ENCODE measurements around the gene SPTLC2.

DNA sequence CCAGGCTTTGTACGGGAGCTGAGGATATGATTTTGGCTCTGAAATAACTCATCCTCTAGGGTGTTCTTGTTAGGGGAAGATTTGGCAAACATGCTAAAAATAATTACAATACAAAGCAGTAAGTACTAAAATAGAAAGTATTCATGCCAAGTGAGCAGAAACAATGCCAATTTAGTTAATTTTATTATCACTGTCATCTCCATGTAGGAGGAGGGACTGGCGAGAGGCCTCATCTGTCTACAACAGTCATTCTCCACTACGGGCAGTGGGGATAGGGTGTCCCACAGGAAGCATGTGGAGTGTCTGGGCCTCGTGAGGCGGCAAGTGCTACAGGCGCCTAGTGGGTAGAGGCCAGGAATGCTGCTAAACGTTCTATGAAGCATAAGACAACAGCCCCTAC lies 121.1 kb downstream of the SPTLC2 start:
- no peak for TF ChIP-seq EZH2phosphoT487 (IDR thresholded peaks at IDR 0.05; ENCODE audit: low read depth, severe bottlenecking, unreplicated experiment)
- TF ChIP-seq, protein P1, sequence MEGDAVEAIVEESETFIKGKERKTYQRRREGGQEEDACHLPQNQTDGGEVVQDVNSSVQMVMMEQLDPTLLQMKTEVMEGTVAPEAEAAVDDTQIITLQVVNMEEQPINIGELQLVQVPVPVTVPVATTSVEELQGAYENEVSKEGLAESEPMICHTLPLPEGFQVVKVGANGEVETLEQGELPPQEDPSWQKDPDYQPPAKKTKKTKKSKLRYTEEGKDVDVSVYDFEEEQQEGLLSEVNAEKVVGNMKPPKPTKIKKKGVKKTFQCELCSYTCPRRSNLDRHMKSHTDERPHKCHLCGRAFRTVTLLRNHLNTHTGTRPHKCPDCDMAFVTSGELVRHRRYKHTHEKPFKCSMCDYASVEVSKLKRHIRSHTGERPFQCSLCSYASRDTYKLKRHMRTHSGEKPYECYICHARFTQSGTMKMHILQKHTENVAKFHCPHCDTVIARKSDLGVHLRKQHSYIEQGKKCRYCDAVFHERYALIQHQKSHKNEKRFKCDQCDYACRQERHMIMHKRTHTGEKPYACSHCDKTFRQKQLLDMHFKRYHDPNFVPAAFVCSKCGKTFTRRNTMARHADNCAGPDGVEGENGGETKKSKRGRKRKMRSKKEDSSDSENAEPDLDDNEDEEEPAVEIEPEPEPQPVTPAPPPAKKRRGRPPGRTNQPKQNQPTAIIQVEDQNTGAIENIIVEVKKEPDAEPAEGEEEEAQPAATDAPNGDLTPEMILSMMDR (IDR thresholded peaks at IDR 0.05; ENCODE audit: poor library complexity) = no peak
